Thymus (tissue), 11 donors: ENCODE data around the gene TAF3. TPM values are rescaled to one million over a fixed set of nuclear protein-coding genes. Genes with fewer than 3 reads are reported as not detected.

Experiments used
- DNase-seq, 9 donors: peaks; one replicate each; pipeline ENCODE4 v3.0.0-alpha.2; 2013; ENCODE audit warnings: low spot score in 9 of 9, low read depth in 6 of 9, missing footprints in 1 of 9
- H3K27ac ChIP-seq, 2 donors: one replicate each; pipeline ENCODE4 v1.5.1; 2013; ENCODE audit warnings: control low read depth in 1 of 2, low read depth in 1 of 2, low read length in 1 of 2, mild to moderate bottlenecking in 1 of 2, moderate library complexity in 1 of 2
- H3K27me3 ChIP-seq, 2 donors: one replicate each; pipeline ENCODE4 v1.5.1; 2013; ENCODE audit warnings: low read length in 1 of 2; ENCODE audit not compliant: control insufficient read depth in 2 of 2, insufficient read depth in 1 of 2
- H3K36me3 ChIP-seq, 2 donors: one replicate each; pipeline ENCODE4 v1.5.1; 2013; ENCODE audit warnings: low read length in 1 of 2, mild to moderate bottlenecking in 1 of 2, moderate library complexity in 1 of 2; ENCODE audit not compliant: control insufficient read depth in 2 of 2, insufficient read depth in 2 of 2
- H3K4me1 ChIP-seq, 2 donors: one replicate each; pipeline ENCODE4 v1.5.1; 2013; ENCODE audit warnings: low read length in 2 of 2; ENCODE audit not compliant: control insufficient read depth in 2 of 2, insufficient read depth in 2 of 2
- H3K4me3 ChIP-seq, 2 donors: one replicate each; pipeline ENCODE4 v1.5.1; 2013; ENCODE audit warnings: low read length in 2 of 2, control low read depth in 1 of 2, mild to moderate bottlenecking in 1 of 2
- H3K9me3 ChIP-seq, 2 donors: one replicate each; pipeline ENCODE4 v1.5.1; 2013; ENCODE audit warnings: low read length in 1 of 2, mild to moderate bottlenecking in 1 of 2; ENCODE audit not compliant: control insufficient read depth in 2 of 2, insufficient read depth in 1 of 2
- WGBS: extraction: QIAGEN DNeasy Blood & Tissue Kit; methylation state at CpG from one replicate; pipeline ENCODE4 v1.1.7; 2013; 5-methylcytosine and 5-hydroxymethylcytosine counted together
- polyA plus RNA-seq: library from polyadenylated mRNA; stranded (reverse); fragments of 200-250 nt; gene quantifications from one replicate; pipeline ENCODE4 v1.2.3, GENCODE V29; 2013
- total RNA-seq: library from RNA; stranded (reverse); fragments of 120-200 nt; gene quantifications from one replicate; pipeline ENCODE4 v1.2.4, GENCODE V29; 2013
- donor health status: healthy.

TAF3 gene
- total and polyA plus RNA-seq, 2 donors, result 2.2 to 5.7 TPM

DNA sequence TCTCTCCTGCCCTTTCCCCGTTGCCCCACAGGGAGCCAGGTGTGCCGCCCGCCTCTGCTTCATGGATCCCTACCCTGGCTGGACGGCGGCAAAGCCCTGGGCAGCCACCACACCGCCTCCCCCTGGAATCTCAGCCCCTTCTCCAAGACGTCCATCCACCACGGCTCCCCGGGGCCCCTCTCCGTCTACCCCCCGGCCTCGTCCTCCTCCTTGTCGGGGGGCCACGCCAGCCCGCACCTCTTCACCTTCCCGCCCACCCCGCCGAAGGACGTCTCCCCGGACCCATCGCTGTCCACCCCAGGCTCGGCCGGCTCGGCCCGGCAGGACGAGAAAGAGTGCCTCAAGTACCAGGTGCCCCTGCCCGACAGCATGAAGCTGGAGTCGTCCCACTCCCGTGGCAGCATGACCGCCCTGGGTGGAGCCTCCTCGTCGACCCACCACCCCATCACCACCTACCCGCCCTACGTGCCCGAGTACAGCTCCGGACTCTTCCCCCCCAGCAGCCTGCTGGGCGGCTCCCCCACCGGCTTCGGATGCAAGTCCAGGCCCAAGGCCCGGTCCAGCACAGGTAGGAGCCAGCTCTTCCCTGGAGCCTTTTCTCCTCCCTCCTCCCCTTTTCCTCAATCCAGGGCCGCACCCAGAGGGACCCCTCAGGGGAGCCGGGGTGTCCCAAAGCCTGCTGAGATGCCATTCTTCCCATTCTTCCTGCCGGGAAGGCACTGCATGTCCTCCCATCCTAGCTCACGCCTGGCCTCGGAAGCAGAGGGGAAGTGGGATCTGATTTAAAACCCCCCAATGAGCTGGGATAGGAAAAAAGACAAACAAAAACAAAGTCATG, 240.2 kb downstream of the TAF3 start:
- Histone ChIP-seq H3K9me3 (peaks cover 0 to 4% of the 10 kb centered on the region in 2 donors), H3K27me3 (peaks cover 0 to 21% of the 10 kb centered on the region in 2 donors), H3K4me3 (peak overlapping the region; percentile 78 to 97), H3K36me3 (peaks cover 31 to 62% of the 10 kb centered on the region in 2 donors), H3K4me1 (peaks cover 42 to 74% of the 10 kb centered on the region in 2 donors), H3K27ac (peak overlapping the region; percentile 82 to 98)
- DNase-seq, result no peak
- WGBS, result 92% methylated on average over 45 of the region's 45 CpGs

DNA sequence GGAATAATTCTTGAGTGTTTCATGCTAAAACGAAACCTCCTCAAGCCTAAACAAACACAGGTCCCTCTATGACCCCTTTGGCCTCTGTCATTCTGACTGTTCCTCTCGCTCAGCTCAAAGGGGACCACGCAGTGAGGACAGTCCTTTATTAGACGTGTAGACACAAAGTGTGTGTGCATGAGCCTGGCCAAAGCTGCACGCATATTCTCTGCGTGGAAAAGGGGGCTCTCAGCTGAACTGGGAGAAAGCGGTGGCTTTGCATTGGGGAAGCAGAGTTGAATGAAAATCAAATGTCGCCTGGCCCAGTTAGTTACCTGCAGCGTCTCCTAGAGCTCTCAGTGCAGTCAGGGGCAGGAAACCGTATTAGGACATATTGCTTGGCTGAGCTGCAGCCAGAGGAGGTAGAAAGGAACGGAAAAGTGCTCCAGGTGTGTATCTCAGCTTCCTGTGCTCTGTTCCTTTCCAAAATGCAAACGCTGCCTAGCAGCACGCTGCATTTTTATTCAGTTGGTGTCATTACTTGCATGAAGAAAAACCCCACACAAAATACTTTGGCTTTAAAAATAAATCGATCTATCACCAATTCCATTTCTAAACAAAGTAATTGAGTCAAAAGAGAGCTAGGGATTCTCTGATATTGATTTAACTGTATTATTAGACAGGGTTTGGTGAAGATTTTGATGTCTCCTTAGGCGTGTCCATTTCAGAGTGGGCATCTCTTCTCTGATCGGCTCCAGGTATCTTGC, 241.1 kb downstream of the TAF3 start:
- Histone ChIP-seq H3K4me3 (peak overlapping the region; percentile 47 to 78), H3K9me3 (peaks cover 0 to 4% of the 10 kb centered on the region in 2 donors), H3K27ac (peak overlapping the region; percentile 82 to 98), H3K4me1 (peaks cover 42 to 76% of the 10 kb centered on the region in 2 donors), H3K36me3 (peaks cover 39 to 71% of the 10 kb centered on the region in 2 donors), H3K27me3 (peaks cover 0 to 21% of the 10 kb centered on the region in 2 donors)
- WGBS, result 42% methylated on average over 16 of the region's 16 CpGs
- peak in 4 of 9 donors; percentile 65 to 86 (median 70) for DNase-seq

DNA sequence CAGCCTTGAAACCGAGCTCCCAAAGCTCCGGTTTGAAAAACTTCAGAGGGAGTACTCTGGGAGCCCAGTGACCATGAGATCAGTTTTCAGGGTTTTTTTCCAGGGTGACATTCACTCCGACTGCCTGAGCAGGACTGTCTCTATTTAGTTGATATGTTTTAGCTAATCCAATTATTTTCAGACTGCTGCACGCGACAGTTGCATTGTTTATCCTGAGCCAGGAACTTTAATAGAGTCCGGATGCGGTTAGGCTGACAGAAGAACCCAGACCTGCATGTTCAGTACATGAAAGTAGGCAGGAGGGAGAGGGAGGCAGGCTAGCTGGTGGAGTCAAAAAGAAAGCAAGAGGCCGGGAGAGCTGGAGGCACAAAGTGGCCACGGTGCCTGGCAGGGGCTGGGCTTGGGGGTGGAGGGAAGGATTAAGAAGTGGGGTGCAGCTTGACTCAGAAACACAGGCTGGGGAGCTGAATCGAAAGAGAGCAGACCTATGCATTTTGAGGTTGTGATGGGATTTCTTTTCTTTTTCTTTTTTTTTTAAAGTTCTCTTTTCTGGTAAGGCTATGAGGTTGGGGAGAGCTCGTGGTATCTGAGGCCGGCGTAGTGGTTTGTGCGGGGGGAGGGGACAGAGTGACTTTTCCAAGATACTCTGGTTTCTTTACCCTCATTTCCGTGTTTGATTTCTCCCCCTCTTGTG, 241.9 kb downstream of the TAF3 start:
- Histone ChIP-seq H3K9me3 (peaks cover 0 to 4% of the 10 kb centered on the region in 2 donors), H3K4me3 (peak overlapping the region; percentile 47 to 78), H3K27ac (peak overlapping the region; percentile 73 to 98), H3K4me1 (peaks cover 42 to 76% of the 10 kb centered on the region in 2 donors), H3K36me3 (peaks cover 46 to 77% of the 10 kb centered on the region in 2 donors), H3K27me3 (peaks cover 0 to 14% of the 10 kb centered on the region in 2 donors)
- DNase-seq, result peak in 5 of 9 donors; percentile 65 to 88 (median 70)
- 3% methylated on average over 15 of the region's 15 CpGs for WGBS

DNA sequence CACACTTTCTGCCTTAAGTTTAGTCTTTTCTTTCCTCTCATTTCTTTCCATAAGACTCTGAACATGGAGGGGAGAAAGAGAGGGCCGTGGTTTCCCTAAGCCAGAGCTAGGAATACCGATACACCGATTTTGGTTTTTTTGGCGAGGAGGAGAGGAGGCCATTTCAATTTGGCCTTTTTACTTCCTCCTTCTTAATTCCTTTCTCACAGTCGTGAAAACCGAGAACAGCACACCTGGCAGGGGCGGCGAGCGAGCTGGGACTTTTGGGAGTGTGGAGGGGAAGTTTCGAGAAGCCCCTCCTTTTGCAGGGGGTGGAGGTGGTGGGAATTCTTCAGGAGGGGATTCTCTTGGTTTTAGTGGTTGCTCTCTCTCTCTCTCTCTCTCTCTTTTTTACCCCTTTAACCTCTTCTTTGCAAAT, 242.4 kb downstream of the TAF3 start:
- no peak for DNase-seq
- H3K4me1 ChIP-seq, result peaks cover 42 to 80% of the 10 kb centered on the region in 2 donors
- H3K9me3 ChIP-seq, result peaks cover 0 to 4% of the 10 kb centered on the region in 2 donors
- H3K4me3 ChIP-seq, result peak overlapping the region; percentile 47 to 78
- peak overlapping the region; percentile 73 to 98 for H3K27ac ChIP-seq
- H3K36me3 ChIP-seq, result peaks cover 51 to 82% of the 10 kb centered on the region in 2 donors
- WGBS, result 3% methylated on average over 10 of the region's 10 CpGs
- H3K27me3 ChIP-seq, result peaks cover 0 to 10% of the 10 kb centered on the region in 2 donors

DNA sequence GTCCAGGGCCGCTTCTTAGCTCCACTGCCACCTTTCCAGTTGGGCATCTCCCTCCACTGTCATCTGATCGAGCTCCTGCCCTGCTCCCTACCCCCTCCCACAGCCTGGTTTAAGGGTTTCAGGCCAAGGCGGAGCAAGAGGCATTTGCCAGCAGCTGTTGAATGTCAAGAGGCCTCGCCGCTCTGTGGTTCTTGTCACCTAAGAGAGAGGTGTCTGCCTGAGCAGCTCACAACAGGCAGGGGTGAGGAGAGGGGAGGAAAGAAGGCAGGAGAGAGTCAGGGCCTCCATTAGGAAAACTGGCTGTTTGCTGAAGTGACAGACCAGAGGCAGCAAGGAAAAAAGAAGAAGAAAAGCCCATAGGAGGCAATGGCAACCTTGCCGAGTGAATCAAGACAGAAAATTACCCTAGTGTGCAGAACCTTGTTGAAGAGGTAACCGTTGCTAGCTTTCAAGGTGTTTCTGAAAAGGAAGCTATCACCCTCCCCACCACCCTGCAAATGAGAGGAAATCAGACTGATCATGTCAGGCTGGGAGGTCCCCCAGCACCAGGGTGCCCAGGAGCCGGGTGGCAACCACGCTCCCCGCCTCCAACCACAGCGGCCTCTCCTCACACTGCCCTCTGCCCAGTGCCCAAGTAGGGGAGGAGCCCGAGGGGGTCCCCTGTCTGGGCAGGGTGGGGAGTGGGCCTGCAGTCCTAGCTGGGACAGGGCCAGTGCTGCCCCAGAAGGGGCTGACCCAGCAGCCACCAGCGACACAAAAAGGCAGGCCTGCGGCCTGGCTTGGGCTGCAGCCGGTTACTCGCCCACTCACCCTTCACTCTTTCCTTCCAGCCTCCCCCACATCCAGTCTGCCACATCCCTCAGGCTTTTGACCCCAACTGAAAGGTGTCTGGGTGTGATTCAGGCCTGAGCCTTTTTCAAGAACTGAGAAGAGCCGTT, 243.2 kb downstream of the TAF3 start:
- Histone ChIP-seq H3K4me3 (peak overlapping the region; percentile 47 to 78), H3K9me3 (peaks cover 0 to 4% of the 10 kb centered on the region in 2 donors), H3K36me3 (peaks cover 57 to 90% of the 10 kb centered on the region in 2 donors), H3K27me3 (peaks cover 0 to 6% of the 10 kb centered on the region in 2 donors), H3K27ac (peak overlapping the region; percentile 73 to 98), H3K4me1 (peaks cover 44 to 77% of the 10 kb centered on the region in 2 donors)
- 34% methylated on average over 17 of the region's 17 CpGs for WGBS
- peak in 5 of 9 donors; percentile 67 to 92 (median 77) for DNase-seq

DNA sequence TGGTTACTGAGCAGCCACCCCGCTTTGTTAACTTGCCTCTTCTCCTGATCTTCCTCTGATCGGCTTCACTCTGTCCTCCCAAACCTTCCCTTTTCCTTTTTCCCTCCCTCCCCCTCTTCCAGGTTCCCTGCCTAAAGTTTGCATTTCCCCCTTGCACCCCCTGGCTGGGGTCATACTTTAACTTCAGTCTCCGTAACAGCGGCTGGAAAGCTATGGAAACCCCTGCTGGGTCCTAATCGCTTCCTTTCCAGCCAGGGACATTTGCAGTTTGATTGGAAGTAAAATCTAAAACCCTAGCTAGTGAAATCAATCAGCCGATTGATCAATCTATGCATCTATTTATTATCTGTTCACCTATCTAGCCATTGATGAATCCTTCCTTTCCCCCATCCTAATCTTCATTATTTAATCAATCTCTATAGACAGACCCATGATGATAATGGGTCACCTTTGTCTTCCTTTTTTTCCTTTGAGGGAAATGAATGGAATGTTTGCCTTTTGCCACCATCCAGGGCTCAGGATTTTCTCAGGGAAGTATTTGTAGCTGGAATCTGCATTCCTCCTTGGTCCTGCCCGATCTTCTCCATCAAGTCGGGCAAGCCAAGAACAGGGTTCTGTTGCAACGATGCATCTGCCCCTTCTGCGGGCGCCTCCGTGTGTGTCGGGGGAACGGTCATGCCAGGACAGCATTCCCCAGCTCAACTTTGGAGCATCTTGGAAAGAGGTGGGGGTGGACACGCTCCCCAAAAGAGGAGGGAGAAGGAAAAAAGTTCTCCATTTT, 245.0 kb downstream of the TAF3 start:
- no peak for DNase-seq
- Histone ChIP-seq H3K27ac (no peak overlapping the region), H3K4me3 (no peak overlapping the region), H3K27me3 (peaks cover 0 to 3% of the 10 kb centered on the region in 2 donors), H3K36me3 (peaks cover 59 to 95% of the 10 kb centered on the region in 2 donors), H3K9me3 (peaks cover 0 to 4% of the 10 kb centered on the region in 2 donors), H3K4me1 (peaks cover 37 to 62% of the 10 kb centered on the region in 2 donors)
- WGBS, result 98% methylated on average over 15 of the region's 15 CpGs

DNA sequence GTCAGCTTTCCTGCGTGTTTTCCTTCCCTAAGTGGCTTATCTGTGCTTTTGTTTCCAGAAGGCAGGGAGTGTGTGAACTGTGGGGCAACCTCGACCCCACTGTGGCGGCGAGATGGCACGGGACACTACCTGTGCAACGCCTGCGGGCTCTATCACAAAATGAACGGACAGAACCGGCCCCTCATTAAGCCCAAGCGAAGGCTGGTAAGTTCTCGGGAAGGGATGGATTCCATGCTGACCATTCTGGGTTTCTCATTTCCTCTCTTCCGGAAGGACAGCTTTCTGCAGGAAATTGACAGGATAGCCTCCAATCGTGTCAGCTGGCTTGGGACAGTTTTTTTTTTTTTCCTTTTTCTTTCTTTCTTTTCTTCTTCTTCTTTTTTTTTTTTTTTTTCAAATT, 245.6 kb downstream of the TAF3 start:
- peaks cover 0 to 3% of the 10 kb centered on the region in 2 donors for H3K27me3 ChIP-seq
- H3K27ac ChIP-seq, result no peak overlapping the region
- peaks cover 59 to 95% of the 10 kb centered on the region in 2 donors for H3K36me3 ChIP-seq
- peaks cover 31 to 61% of the 10 kb centered on the region in 2 donors for H3K4me1 ChIP-seq
- no peak for DNase-seq
- 97% methylated on average over 13 of the region's 13 CpGs for WGBS
- H3K4me3 ChIP-seq, result no peak overlapping the region
- H3K9me3 ChIP-seq, result peaks cover 0 to 4% of the 10 kb centered on the region in 2 donors
